WTC11 (cell line): ENCODE data around the gene PCYOX1L. TPM values are rescaled to one million over a fixed set of nuclear protein-coding genes. Genes with fewer than 3 reads are reported as not detected.
A peak's percentile ranks its signal among the peaks of the same experiment; 100 is the strongest.

ENCODE experiments used
- ATAC-seq: fragments of 200-7000 bp; cut with Tn5 transposase; 2 replicates; pipeline ENCODE4 v1.10.0; 2021; ENCODE audit warnings: mild to moderate bottlenecking, moderate library complexity
- CTCF ChIA-PET: fragments of 300-600 bp; sonication (Branson Sonifier 250); formaldehyde crosslinking; loops from one replicate; lab custom pipeline; 2021; ENCODE audit warnings: antibody characterized with exemption; lab: Charles Lee
- POLR2A ChIA-PET: fragments of 350-600 bp; sonication (Branson Sonifier 250); formaldehyde crosslinking; loops from one replicate; lab custom pipeline; 2021; ENCODE audit warnings: antibody characterized with exemption; lab: Charles Lee
- DNase-seq: peaks from one replicate; pipeline ENCODE4 v3.0.0; 2021; ENCODE audit warnings: low spot score
- H3K27ac Mint-ChIP-seq: 2 replicates; pipeline ENCODE4 v1.8.0; 2021; ENCODE audit warnings: mixed read lengths
- H3K27me3 Mint-ChIP-seq: 2 replicates; pipeline ENCODE4 v1.8.0; 2021; ENCODE audit warnings: low read depth, mild to moderate bottlenecking, moderate library complexity, mixed read lengths
- H3K36me3 Mint-ChIP-seq: 2 replicates; pipeline ENCODE4 v1.8.0; 2021; ENCODE audit warnings: mixed read lengths
- H3K4me1 Mint-ChIP-seq: 2 replicates; pipeline ENCODE4 v1.8.0; 2022; ENCODE audit warnings: mixed read lengths
- H3K4me3 Mint-ChIP-seq: 2 replicates; pipeline ENCODE4 v1.8.0; 2021; ENCODE audit warnings: mild to moderate bottlenecking, moderate library complexity, mixed read lengths
- H3K9me3 Mint-ChIP-seq: 2 replicates; pipeline ENCODE4 v1.8.0; 2021; ENCODE audit warnings: mixed read lengths
- ELF4 ChIP-seq: sonication (generic); formaldehyde crosslinking; IDR thresholded peaks from 2 replicates; pipeline ENCODE4 v1.8.1; 2022; ENCODE audit warnings: low read depth, mild to moderate bottlenecking, moderate library complexity, missing genetic modification reagents
- FOXJ3 ChIP-seq: sonication (generic); formaldehyde crosslinking; IDR thresholded peaks from 2 replicates; pipeline ENCODE4 v1.9.0; 2021; ENCODE audit warnings: missing genetic modification reagents, mild to moderate bottlenecking, borderline replicate concordance
- HMGXB4 ChIP-seq: sonication (generic); formaldehyde crosslinking; IDR thresholded peaks from 2 replicates; pipeline ENCODE4 v1.8.1; 2023; ENCODE audit warnings: mild to moderate bottlenecking, moderate library complexity, missing genetic modification reagents
- IRF2 ChIP-seq: sonication (generic); formaldehyde crosslinking; IDR thresholded peaks from 2 replicates; pipeline ENCODE4 v1.8.0; 2022; ENCODE audit warnings: low read depth, missing genetic modification reagents, borderline replicate concordance
- NFYB ChIP-seq: sonication (generic); formaldehyde crosslinking; conservative IDR thresholded peaks from 2 replicates; pipeline ENCODE4 v1.8.0; 2022; ENCODE audit warnings: low read depth, missing genetic modification reagents
- SMAD4 ChIP-seq: sonication (generic); formaldehyde crosslinking; IDR thresholded peaks from 2 replicates; pipeline ENCODE4 v1.8.0; 2022; ENCODE audit warnings: mild to moderate bottlenecking, missing genetic modification reagents
- SP1 ChIP-seq: sonication (generic); formaldehyde crosslinking; conservative IDR thresholded peaks from 2 replicates; pipeline ENCODE4 v1.8.1; 2022; ENCODE audit warnings: missing genetic modification reagents
- TEAD1 ChIP-seq: sonication (generic); formaldehyde crosslinking; IDR thresholded peaks from 2 replicates; pipeline ENCODE4 v1.8.0; 2022; ENCODE audit warnings: mild to moderate bottlenecking, missing genetic modification reagents
- ZNF263 ChIP-seq: sonication (generic); formaldehyde crosslinking; IDR thresholded peaks from 2 replicates; pipeline ENCODE4 v1.8.1; 2022; ENCODE audit warnings: low read depth, mild to moderate bottlenecking, moderate library complexity, missing genetic modification reagents
- ZNF416 ChIP-seq: fragments of 250-450 bp; sonication (Bioruptor Pico); IDR thresholded peaks from 2 replicates; pipeline ENCODE4 v1.9.0; 2021; ENCODE audit warnings: mild to moderate bottlenecking, inconsistent platforms
- total RNA-seq: library from RNA; stranded (reverse); gene quantifications from 3 replicates; pipeline ENCODE4 v1.2.3, GENCODE V29; 2021
- TF ChIP-seq, protein P1 (sequence below): sonication (generic); formaldehyde crosslinking; IDR thresholded peaks from 2 replicates; pipeline ENCODE4 v1.8.1; 2022; ENCODE audit warnings: low read depth, mild to moderate bottlenecking, moderate library complexity, missing genetic modification reagents, borderline replicate concordance
- TF ChIP-seq, protein P2 (sequence below): fragments of 250-450 bp; sonication (Bioruptor Pico); conservative IDR thresholded peaks from 2 replicates; pipeline ENCODE4 v1.9.0; 2021; ENCODE audit warnings: mild to moderate bottlenecking
- TF ChIP-seq, protein P3 (sequence below): sonication (generic); formaldehyde crosslinking; IDR thresholded peaks from 2 replicates; pipeline ENCODE4 v1.8.0; 2022; ENCODE audit warnings: mild to moderate bottlenecking, missing genetic modification reagents
- TF ChIP-seq, protein P4 (sequence below): fragments of 250-450 bp; sonication (Bioruptor Pico); IDR thresholded peaks from 2 replicates; pipeline ENCODE4 v1.9.0; 2021; ENCODE audit warnings: mild to moderate bottlenecking
- TF ChIP-seq, protein P5 (sequence below): sonication (generic); formaldehyde crosslinking; IDR thresholded peaks from 2 replicates; pipeline ENCODE4 v1.8.0; 2023; ENCODE audit warnings: mild to moderate bottlenecking, missing genetic modification reagents
- TF ChIP-seq, protein P6 (sequence below): sonication (generic); formaldehyde crosslinking; IDR thresholded peaks from 2 replicates; pipeline ENCODE4 v1.8.0; 2022; ENCODE audit warnings: mild to moderate bottlenecking, missing genetic modification reagents

Gene PCYOX1L
- total RNA-seq, 1 experiment from 2014 or later = 8.1 TPM

GRCh38 chr5:149379818-149380374 lies 22.1 kb downstream of the PCYOX1L start (continued):
- TF ChIP-seq, protein P1, sequence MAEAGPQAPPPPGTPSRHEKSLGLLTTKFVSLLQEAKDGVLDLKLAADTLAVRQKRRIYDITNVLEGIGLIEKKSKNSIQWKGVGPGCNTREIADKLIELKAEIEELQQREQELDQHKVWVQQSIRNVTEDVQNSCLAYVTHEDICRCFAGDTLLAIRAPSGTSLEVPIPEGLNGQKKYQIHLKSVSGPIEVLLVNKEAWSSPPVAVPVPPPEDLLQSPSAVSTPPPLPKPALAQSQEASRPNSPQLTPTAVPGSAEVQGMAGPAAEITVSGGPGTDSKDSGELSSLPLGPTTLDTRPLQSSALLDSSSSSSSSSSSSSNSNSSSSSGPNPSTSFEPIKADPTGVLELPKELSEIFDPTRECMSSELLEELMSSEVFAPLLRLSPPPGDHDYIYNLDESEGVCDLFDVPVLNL = no peak
- TF ChIP-seq, protein P2, sequence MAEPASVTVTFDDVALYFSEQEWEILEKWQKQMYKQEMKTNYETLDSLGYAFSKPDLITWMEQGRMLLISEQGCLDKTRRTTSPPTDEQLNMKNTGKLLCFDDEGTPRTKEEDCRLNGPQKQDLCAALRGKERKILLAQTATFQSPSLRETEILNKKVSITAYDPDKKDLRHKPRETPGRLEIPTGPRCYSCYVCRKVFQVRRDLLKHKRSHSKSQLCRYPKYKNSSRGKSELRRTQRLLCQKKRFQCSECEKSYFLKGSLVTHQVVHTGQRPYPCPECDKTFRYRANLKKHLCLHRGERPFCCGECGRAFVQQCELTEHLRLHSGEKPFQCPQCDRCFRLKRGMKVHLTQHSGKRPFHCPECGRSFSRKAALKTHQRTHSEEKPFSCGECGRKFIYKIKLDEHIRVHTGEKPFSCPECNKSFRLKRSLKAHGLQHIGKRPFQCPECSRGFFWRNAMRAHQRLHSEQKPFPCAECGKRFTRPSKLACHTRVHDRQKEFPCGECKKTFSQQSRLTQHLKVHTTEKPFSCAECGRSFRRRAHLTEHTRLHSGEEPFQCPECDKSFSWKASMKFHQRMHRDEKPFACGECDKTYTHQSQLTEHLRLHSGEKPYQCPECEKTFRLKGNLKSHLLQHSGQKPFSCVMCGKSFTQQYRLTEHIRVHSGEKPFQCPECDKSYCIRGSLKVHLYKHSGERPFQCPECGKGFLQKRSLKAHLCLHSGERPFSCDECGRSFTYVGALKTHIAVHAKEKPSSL (CRISPR knock-in tag) = no peak
- TF ChIP-seq, protein P3, sequence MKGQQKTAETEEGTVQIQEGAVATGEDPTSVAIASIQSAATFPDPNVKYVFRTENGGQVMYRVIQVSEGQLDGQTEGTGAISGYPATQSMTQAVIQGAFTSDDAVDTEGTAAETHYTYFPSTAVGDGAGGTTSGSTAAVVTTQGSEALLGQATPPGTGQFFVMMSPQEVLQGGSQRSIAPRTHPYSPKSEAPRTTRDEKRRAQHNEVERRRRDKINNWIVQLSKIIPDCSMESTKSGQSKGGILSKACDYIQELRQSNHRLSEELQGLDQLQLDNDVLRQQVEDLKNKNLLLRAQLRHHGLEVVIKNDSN (CRISPR knock-in tag) = no peak
- TF ChIP-seq ZNF416 (CRISPR knock-in tag) (no peak), NFYB (CRISPR knock-in tag) (no peak), HMGXB4 (no peak), SP1 (no peak)
- TF ChIP-seq, protein P4, sequence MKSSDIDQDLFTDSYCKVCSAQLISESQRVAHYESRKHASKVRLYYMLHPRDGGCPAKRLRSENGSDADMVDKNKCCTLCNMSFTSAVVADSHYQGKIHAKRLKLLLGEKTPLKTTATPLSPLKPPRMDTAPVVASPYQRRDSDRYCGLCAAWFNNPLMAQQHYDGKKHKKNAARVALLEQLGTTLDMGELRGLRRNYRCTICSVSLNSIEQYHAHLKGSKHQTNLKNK (CRISPR knock-in tag) = no peak
- TF ChIP-seq, protein P5, sequence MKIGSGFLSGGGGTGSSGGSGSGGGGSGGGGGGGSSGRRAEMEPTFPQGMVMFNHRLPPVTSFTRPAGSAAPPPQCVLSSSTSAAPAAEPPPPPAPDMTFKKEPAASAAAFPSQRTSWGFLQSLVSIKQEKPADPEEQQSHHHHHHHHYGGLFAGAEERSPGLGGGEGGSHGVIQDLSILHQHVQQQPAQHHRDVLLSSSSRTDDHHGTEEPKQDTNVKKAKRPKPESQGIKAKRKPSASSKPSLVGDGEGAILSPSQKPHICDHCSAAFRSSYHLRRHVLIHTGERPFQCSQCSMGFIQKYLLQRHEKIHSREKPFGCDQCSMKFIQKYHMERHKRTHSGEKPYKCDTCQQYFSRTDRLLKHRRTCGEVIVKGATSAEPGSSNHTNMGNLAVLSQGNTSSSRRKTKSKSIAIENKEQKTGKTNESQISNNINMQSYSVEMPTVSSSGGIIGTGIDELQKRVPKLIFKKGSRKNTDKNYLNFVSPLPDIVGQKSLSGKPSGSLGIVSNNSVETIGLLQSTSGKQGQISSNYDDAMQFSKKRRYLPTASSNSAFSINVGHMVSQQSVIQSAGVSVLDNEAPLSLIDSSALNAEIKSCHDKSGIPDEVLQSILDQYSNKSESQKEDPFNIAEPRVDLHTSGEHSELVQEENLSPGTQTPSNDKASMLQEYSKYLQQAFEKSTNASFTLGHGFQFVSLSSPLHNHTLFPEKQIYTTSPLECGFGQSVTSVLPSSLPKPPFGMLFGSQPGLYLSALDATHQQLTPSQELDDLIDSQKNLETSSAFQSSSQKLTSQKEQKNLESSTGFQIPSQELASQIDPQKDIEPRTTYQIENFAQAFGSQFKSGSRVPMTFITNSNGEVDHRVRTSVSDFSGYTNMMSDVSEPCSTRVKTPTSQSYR (CRISPR knock-in tag) = no peak

DNA sequence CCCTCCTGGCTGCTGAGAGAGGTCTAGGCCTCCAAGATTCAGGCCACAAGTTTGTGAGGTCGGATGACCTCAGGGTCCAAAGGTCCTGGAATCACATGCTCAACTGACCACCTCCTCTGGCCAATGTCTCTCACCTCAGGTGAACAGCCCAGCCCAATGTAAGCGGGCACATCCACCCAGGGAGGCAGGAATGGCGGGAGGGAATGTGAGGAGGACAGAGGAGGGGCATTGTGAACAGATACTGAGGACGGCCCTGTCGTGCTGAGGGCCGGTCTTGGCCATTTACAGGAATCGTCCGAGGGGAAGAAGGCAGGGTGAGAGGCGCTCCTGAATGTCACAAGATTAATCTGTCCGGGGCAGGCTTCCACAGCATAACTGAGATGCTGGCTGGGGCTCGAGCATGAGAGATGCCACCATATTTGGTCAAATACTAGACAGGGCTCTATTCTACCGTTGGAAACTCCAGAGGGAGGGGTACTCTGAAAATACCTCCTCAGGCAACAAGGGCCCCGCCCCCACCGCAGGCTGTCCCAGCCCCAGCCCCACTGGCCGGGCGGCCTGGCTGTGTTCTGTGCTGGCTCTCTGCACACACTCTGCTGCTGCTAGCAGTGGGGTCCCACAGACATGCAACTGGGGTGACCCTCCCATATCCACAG lies 22.7 kb downstream of the PCYOX1L start:
- no peak overlapping the region for H3K4me3 Mint-ChIP-seq
- ChIA-PET CTCF (interaction anchor here (0.7 to 3.5 kb wide), 17 partner anchors 9 to 185 kb away, joined by 3 to 110 read pairs (median 9); no protein-coding TSS in a partner anchor), POLR2A (no interaction called here)
- no peak overlapping the region for H3K27ac Mint-ChIP-seq
- ATAC-seq (peak; percentile 12), DNase-seq (no peak)
- 0 out of 2 replicates have a peak, but pooled peaks cover 4% of the 10 kb centered on the region for H3K9me3 Mint-ChIP-seq
- no peaks in the 10 kb centered on the region for H3K27me3 Mint-ChIP-seq
- no peak for TF ChIP-seq IRF2
- no peak for TF ChIP-seq ZNF263 (CRISPR knock-in tag)
- TF ChIP-seq SMAD4 (CRISPR knock-in tag) = no peak
- no peak for TF ChIP-seq ELF4 (CRISPR knock-in tag)
- TF ChIP-seq, protein P6, sequence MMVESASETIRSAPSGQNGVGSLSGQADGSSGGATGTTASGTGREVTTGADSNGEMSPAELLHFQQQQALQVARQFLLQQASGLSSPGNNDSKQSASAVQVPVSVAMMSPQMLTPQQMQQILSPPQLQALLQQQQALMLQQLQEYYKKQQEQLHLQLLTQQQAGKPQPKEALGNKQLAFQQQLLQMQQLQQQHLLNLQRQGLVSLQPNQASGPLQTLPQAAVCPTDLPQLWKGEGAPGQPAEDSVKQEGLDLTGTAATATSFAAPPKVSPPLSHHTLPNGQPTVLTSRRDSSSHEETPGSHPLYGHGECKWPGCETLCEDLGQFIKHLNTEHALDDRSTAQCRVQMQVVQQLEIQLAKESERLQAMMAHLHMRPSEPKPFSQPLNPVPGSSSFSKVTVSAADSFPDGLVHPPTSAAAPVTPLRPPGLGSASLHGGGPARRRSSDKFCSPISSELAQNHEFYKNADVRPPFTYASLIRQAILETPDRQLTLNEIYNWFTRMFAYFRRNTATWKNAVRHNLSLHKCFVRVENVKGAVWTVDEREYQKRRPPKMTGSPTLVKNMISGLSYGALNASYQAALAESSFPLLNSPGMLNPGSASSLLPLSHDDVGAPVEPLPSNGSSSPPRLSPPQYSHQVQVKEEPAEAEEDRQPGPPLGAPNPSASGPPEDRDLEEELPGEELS = no peak
- no peak for TF ChIP-seq FOXJ3 (CRISPR knock-in tag)
- no peak for TF ChIP-seq TEAD1 (CRISPR knock-in tag)
- TF ChIP-seq, protein P3 (CRISPR knock-in tag) = no peak
- H3K36me3 Mint-ChIP-seq = no peaks in the 10 kb centered on the region
- peaks cover 9% of the 10 kb centered on the region for H3K4me1 Mint-ChIP-seq
